Transverse colon (tissue), 4 donors: ENCODE data around the gene KRTAP5-5.

ENCODE experiments used
- EP300 ChIP-seq: sonication (generic); formaldehyde crosslinking; IDR thresholded peaks from one replicate; pipeline ENCODE4 v1.6.1; 2017; ENCODE audit warnings: antibody characterized with exemption, low read depth
- POLR2A ChIP-seq: fragments of 450-650 bp; IDR thresholded peaks from one replicate; pipeline ENCODE4 v1.6.1; 2016; ENCODE audit warnings: antibody characterized with exemption, mild to moderate bottlenecking, moderate library complexity
- POLR2AphosphoS5 ChIP-seq, 3 donors: sonication (generic); formaldehyde crosslinking; IDR thresholded peaks; one replicate each; pipeline ENCODE4 v1.6.1; 2016; ENCODE audit warnings: antibody characterized with exemption in 3 of 3
- TF ChIP-seq, protein P1 (sequence below), 5 experiments: fragments of 200-600 bp in 3 of 5; fragments of 450-650 bp in 2 of 5; sonication (generic) in 3 of 5; IDR thresholded peaks; 1 replicate in 2 of 5; 2 replicates in 3 of 5; pipeline ENCODE4 v1.5.1; 2016 to 2017; ENCODE audit warnings: antibody characterized with exemption in 5 of 5, inconsistent platforms in 3 of 5, mild to moderate bottlenecking in 2 of 5, moderate library complexity in 1 of 5

DNA sequence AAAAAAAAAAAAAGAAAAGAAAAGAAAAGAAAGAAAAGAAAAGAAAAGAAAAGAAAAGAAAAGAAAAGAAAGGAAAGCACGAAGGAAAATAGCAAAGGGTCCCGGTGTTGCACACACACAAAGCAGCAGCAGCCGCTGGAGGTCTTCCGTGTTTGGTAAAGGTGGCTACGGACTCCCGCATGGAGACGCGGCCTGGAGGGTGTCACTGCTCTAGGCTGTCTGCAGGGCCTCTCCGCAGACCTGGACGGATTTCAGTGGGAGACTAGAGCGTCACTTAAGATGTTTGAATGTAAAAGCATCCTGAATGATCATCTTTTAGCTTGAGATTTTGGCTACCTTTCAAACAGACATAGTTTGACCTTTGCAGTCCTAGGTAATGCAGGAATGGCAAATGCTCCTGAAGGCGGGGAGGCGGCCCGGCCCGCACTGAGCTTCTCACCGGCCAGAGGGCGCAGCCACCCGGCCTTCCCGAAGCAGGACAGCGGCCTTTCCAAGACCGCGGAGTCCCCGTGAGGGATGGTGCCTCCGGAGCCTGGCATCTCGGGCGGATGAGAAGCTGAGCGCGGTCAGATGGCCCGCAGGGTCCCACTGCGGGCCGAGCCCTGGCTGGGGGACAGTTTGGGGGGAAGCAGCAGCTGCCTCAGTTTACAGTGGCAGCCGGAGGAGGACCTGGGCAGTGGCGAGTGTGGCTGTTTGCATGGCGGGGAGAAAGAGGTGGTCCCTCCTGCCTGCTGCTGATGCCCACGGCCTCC, 18.5 kb downstream of the KRTAP5-5 start:
- TF ChIP-seq, protein P1, sequence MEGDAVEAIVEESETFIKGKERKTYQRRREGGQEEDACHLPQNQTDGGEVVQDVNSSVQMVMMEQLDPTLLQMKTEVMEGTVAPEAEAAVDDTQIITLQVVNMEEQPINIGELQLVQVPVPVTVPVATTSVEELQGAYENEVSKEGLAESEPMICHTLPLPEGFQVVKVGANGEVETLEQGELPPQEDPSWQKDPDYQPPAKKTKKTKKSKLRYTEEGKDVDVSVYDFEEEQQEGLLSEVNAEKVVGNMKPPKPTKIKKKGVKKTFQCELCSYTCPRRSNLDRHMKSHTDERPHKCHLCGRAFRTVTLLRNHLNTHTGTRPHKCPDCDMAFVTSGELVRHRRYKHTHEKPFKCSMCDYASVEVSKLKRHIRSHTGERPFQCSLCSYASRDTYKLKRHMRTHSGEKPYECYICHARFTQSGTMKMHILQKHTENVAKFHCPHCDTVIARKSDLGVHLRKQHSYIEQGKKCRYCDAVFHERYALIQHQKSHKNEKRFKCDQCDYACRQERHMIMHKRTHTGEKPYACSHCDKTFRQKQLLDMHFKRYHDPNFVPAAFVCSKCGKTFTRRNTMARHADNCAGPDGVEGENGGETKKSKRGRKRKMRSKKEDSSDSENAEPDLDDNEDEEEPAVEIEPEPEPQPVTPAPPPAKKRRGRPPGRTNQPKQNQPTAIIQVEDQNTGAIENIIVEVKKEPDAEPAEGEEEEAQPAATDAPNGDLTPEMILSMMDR (IDR thresholded peaks at IDR 0.05): no peak
- TF ChIP-seq POLR2A (no peak), POLR2AphosphoS5 (IDR thresholded peaks at IDR 0.05) (no peak), EP300 (no peak)
